Endothelial cell of umbilical vein (primary cell): ENCODE results near the gene TOMM20.

Experiments
- EZH2 ChIP-seq: IDR thresholded peaks from 2 replicates; pipeline ENCODE4 v1.6.1; 2012; ENCODE audit warnings: borderline replicate concordance, low read depth, mild to moderate bottlenecking, moderate library complexity, low read length, inconsistent platforms; ENCODE audit not compliant: severe bottlenecking
- FOS ChIP-seq: IDR thresholded peaks from 2 replicates; pipeline ENCODE4 v1.6.1; 2011; ENCODE audit warnings: mild to moderate bottlenecking, low read length, moderate library complexity, borderline replicate concordance; ENCODE audit not compliant: insufficient read depth
- GATA2 ChIP-seq: IDR thresholded peaks from 2 replicates; pipeline ENCODE4 v1.7.0; 2011; ENCODE audit warnings: low read depth, mild to moderate bottlenecking, moderate library complexity, mixed read lengths, low read length; ENCODE audit not compliant: insufficient read length, insufficient read depth
- JUN ChIP-seq: IDR thresholded peaks from 2 replicates; pipeline ENCODE4 v1.6.1; 2011; ENCODE audit warnings: borderline replicate concordance, low read depth; ENCODE audit not compliant: insufficient read length, insufficient read depth
- MYC ChIP-seq: IDR thresholded peaks from one replicate; pipeline ENCODE4 v1.6.1; 2011; ENCODE audit warnings: mild to moderate bottlenecking, low read depth, low read length
- POLR2A ChIP-seq: IDR thresholded peaks from 2 replicates; pipeline ENCODE4 v1.6.1; 2012; ENCODE audit warnings: low read depth, mild to moderate bottlenecking, control low read depth, low read length
- POLR2AphosphoS5 ChIP-seq: IDR thresholded peaks from 2 replicates; pipeline ENCODE4 v1.6.1; 2012; ENCODE audit warnings: low read depth, mild to moderate bottlenecking, control low read depth, low read length, moderate library complexity; ENCODE audit not compliant: insufficient read depth
- TF ChIP-seq, protein P1 (sequence below), 2 donors: IDR thresholded peaks; 1 replicate in 1 of 2; 2 replicates in 1 of 2; pipeline ENCODE4 v1.5.1; 2011; ENCODE audit warnings: low read length in 2 of 2, mild to moderate bottlenecking in 2 of 2, moderate library complexity in 2 of 2, control low read depth in 1 of 2, inconsistent platforms in 1 of 2, low read depth in 1 of 2; ENCODE audit not compliant: insufficient read depth in 1 of 2; ENCODE audit errors: extremely low read depth in 1 of 2
- TF ChIP-seq, protein P2 (sequence below): IDR thresholded peaks from 2 replicates; pipeline ENCODE4 v1.6.1; 2011; ENCODE audit not compliant: insufficient read depth, insufficient read length

DNA sequence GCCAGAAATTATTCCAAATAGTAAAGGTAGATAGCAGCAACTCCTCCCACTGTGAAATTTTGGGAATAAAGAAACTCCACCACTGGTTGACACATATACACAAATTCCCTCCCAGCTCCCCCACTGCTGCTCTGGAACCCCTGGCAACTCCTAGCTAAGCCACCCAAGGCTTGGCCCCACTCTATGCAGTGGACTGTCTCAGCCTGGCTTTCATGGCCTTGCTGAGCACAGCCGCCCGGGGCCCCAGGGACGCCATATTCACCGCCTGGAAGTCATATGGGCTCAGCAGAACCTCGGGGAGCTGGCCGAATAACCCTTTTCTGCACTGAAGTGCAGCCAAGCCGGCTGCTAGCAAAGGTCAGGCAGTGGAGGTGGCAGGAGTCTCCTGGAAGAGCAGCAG lies 47.8 kb upstream of the TOMM20 start:
- TF ChIP-seq POLR2A (no peak), MYC (no peak), EZH2 (no peak), FOS (no peak), GATA2 (no peak), POLR2AphosphoS5 (no peak), JUN (no peak)
- TF ChIP-seq, protein P1, sequence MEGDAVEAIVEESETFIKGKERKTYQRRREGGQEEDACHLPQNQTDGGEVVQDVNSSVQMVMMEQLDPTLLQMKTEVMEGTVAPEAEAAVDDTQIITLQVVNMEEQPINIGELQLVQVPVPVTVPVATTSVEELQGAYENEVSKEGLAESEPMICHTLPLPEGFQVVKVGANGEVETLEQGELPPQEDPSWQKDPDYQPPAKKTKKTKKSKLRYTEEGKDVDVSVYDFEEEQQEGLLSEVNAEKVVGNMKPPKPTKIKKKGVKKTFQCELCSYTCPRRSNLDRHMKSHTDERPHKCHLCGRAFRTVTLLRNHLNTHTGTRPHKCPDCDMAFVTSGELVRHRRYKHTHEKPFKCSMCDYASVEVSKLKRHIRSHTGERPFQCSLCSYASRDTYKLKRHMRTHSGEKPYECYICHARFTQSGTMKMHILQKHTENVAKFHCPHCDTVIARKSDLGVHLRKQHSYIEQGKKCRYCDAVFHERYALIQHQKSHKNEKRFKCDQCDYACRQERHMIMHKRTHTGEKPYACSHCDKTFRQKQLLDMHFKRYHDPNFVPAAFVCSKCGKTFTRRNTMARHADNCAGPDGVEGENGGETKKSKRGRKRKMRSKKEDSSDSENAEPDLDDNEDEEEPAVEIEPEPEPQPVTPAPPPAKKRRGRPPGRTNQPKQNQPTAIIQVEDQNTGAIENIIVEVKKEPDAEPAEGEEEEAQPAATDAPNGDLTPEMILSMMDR (IDR thresholded peaks at IDR 0.05; ENCODE audit: extremely low read depth in 1 of 2, insufficient read depth in 1 of 2, low read depth in 1 of 2, low read length in 2 of 2) = no peak
- TF ChIP-seq, protein P2, sequence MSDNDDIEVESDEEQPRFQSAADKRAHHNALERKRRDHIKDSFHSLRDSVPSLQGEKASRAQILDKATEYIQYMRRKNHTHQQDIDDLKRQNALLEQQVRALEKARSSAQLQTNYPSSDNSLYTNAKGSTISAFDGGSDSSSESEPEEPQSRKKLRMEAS = no peak
